ENCODE measurements around the gene CDK19.

DNA sequence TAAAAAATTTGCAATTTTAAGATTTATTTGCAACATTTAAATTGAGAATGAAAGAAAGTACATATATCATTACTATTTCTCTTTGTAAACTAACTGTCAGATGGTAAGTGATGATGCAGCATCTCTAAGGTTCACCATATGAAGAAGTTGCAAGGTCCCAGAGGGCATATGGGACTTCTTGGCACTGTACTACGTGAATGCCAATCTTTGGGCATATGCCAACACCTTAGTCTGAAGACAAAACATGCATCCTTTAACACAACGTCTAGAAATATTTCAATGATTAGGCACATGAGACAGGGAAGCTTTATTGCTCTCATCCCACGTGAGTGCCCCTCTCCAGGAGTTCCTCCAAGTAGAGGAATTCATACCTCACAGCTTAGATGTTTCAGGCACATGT lies 66.8 kb downstream of the CDK19 start:
- TF ChIP-seq, protein P1, sequence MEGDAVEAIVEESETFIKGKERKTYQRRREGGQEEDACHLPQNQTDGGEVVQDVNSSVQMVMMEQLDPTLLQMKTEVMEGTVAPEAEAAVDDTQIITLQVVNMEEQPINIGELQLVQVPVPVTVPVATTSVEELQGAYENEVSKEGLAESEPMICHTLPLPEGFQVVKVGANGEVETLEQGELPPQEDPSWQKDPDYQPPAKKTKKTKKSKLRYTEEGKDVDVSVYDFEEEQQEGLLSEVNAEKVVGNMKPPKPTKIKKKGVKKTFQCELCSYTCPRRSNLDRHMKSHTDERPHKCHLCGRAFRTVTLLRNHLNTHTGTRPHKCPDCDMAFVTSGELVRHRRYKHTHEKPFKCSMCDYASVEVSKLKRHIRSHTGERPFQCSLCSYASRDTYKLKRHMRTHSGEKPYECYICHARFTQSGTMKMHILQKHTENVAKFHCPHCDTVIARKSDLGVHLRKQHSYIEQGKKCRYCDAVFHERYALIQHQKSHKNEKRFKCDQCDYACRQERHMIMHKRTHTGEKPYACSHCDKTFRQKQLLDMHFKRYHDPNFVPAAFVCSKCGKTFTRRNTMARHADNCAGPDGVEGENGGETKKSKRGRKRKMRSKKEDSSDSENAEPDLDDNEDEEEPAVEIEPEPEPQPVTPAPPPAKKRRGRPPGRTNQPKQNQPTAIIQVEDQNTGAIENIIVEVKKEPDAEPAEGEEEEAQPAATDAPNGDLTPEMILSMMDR (IDR thresholded peaks at IDR 0.05; ENCODE audit: low read length) = no peak
- no peak for TF ChIP-seq EZH2 (optimal IDR thresholded peaks at IDR 0.05; ENCODE audit: low read depth, low read length)

Data from MM.1S (cell line).